PC-9 (cell line): ENCODE measurements around the gene TMEM132E. TPM values are rescaled to one million over a fixed set of nuclear protein-coding genes. Genes with fewer than 3 reads are reported as not detected.

Experiments used
- BruUV-seq: library from RNA; stranded (reverse); fragments of 400-500 nt; replicated peaks from 2 replicates; lab custom pipeline; 2021; lab: Mats Ljungman, UMichigan
- CTCF ChIA-PET: fragments of 300-600 bp; sonication (Branson Sonifier 250); formaldehyde crosslinking; loops from one replicate; lab custom pipeline; 2022; ENCODE audit warnings: antibody characterized with exemption; lab: Charles Lee
- POLR2A ChIA-PET: fragments of 300-600 bp; sonication (Branson Sonifier 250); formaldehyde crosslinking; loops from one replicate; lab custom pipeline; 2022; ENCODE audit warnings: antibody characterized with exemption; ENCODE audit not compliant: unreplicated experiment; lab: Charles Lee
- DNase-seq, 2 experiments: peaks; one replicate each; pipeline versions ENCODE4 v3.0.0 to v3.0.0-alpha.2; 2015 to 2022; ENCODE audit warnings: mixed read lengths in 1 of 2
- H2AFZ ChIP-seq: fragments of 200-600 bp; sonication (generic); 2 replicates; pipeline ENCODE4 v1.8.1; 2017; ENCODE audit warnings: antibody characterized with exemption
- H3F3A ChIP-seq: fragments of 200-600 bp; sonication (generic); 2 replicates; pipeline ENCODE4 v1.8.1; 2017; ENCODE audit warnings: antibody characterized with exemption, mild to moderate bottlenecking, low read depth; ENCODE audit not compliant: insufficient read depth
- H3K27ac ChIP-seq: fragments of 200-600 bp; sonication (generic); 2 replicates; pipeline ENCODE4 v1.6.1; 2016; ENCODE audit warnings: mixed run types
- H3K27me3 ChIP-seq: fragments of 200-600 bp; sonication (generic); 2 replicates; pipeline ENCODE4 v1.6.1; 2016; ENCODE audit warnings: low read depth, mixed run types; ENCODE audit not compliant: insufficient read depth
- H3K36me3 ChIP-seq: fragments of 200-600 bp; sonication (generic); 2 replicates; pipeline ENCODE4 v1.6.1; 2016; ENCODE audit warnings: low read depth, mixed run types
- H3K4me1 ChIP-seq: fragments of 200-600 bp; sonication (generic); replicated peaks from 2 replicates; pipeline ENCODE4 v1.6.1; 2016; ENCODE audit warnings: mixed run types; ENCODE audit not compliant: insufficient read depth
- H3K4me2 ChIP-seq: fragments of 200-600 bp; sonication (generic); 2 replicates; pipeline ENCODE4 v1.6.1; 2017; ENCODE audit warnings: mixed run types
- H3K4me3 ChIP-seq: fragments of 200-600 bp; sonication (generic); 2 replicates; pipeline ENCODE4 v1.6.1; 2016; ENCODE audit warnings: mixed run types
- H3K79me2 ChIP-seq: fragments of 200-600 bp; sonication (generic); 2 replicates; pipeline ENCODE4 v1.6.1; 2017; ENCODE audit warnings: low read depth, mixed run types
- H3K9me2 ChIP-seq: fragments of 200-600 bp; sonication (generic); 2 replicates; pipeline ENCODE4 v1.8.1; 2017; ENCODE audit warnings: mild to moderate bottlenecking; ENCODE audit not compliant: insufficient read depth
- H3K9me3 ChIP-seq: fragments of 200-600 bp; sonication (generic); 2 replicates; pipeline ENCODE4 v1.8.1; 2016; ENCODE audit warnings: low read depth; ENCODE audit not compliant: insufficient read depth
- H4K20me1 ChIP-seq: fragments of 200-600 bp; sonication (generic); 2 replicates; pipeline ENCODE4 v1.8.1; 2017; ENCODE audit not compliant: insufficient read depth
- CTCF ChIP-seq: fragments of 200-600 bp; sonication (generic); conservative IDR thresholded peaks from 2 replicates; pipeline ENCODE4 v1.6.1; 2017; ENCODE audit warnings: mixed run types, antibody characterized with exemption, mild to moderate bottlenecking, moderate library complexity
- EZH2 ChIP-seq: fragments of 200-600 bp; sonication (generic); IDR thresholded peaks from 2 replicates; pipeline ENCODE4 v1.8.0; 2017; ENCODE audit warnings: antibody characterized with exemption, low read depth
- intact Hi-C: fragments of 100-400 bp; cut with micrococcal nuclease; formaldehyde crosslinking; loops from one replicate; pipeline ENCODE4 v1.10.0; 2022; ENCODE audit not compliant: unreplicated experiment
- total RNA-seq: library from RNA; stranded (reverse); gene quantifications from 2 replicates; pipeline ENCODE4 v1.2.3, GENCODE V29; 2021

The TMEM132E gene
- total RNA-seq, 1 experiment from 2014 or later = not detected

GRCh38 chr17:34539881-34540280 lies 39.5 kb upstream of the TMEM132E start:
- H3K27ac ChIP-seq = no peak overlapping the region

DNA sequence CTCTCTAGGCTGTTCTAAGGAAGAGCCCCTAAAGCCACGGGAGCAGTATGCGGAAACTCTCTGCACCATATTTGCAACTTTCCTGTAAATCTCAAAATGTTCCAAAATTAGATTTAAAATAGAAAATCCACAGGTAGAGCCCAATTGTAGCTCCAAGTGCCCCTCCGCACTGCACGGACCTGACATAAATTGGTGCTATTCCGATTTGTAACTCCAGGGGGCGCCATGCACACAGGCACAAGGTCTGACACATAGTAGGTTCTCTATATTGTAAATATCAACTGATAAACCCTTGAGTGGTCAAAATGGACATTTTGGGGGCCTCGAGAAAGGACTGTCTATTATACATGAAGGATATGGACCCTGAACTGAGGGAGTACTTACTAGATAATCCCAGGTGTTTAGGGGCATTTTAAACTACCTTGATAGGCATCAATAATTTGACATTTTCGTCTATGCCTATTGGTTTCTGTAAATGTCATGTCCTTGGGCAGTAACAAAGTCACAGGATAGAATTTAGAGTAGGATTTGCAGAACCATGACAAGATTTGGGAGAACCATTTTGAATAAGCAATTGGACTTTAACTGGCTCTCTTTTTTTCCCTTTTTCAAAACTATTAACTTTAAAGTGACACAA lies 36.6 kb upstream of the TMEM132E start:
- POLR2A ChIA-PET = interaction anchor here (0.7 kb wide), 1 partner anchor 1023 kb away, joined by 4 read pairs; no protein-coding TSS in a partner anchor
- H3K4me3 ChIP-seq = no peak overlapping the region
- H3K4me1 ChIP-seq = no peaks in the 10 kb centered on the region
- no peaks in the 10 kb centered on the region for H3K36me3 ChIP-seq
- no peak overlapping the region for H3K4me2 ChIP-seq
- no peak overlapping the region for H3K27ac ChIP-seq
- no peaks in the 10 kb centered on the region for H3K79me2 ChIP-seq
- DNase-seq = peak in 1 of 2 experiments; percentile 5
- intact Hi-C loops = no loop called here
- no peaks in the 10 kb centered on the region for H3K9me3 ChIP-seq
- no peaks in the 10 kb centered on the region for H3F3A ChIP-seq
- BruUV-seq = no TSS peak
- peaks cover 3% of the 10 kb centered on the region; the same call in 1 of the 2 replicates for H4K20me1 ChIP-seq
- H3K27me3 ChIP-seq = peaks cover 49% of the 10 kb centered on the region
- CTCF ChIA-PET = interaction anchor here (0.5 to 0.8 kb wide), 3 partner anchors 284 to 576 kb away, joined by 3 read pairs; no protein-coding TSS in a partner anchor
- no peak overlapping the region for H2AFZ ChIP-seq
- peak; percentile 95 for TF ChIP-seq CTCF
- TF ChIP-seq EZH2 = no peak
- H3K9me2 ChIP-seq = no peaks in the 10 kb centered on the region

More at GRCh38 chr17:34539881-34540280, 39.5 kb upstream of the TMEM132E start:
- intact Hi-C loops = no loop called here
- no peaks in the 10 kb centered on the region for H3K4me1 ChIP-seq
- H3K9me3 ChIP-seq = no peaks in the 10 kb centered on the region
- H3K4me2 ChIP-seq = no peak overlapping the region
- H3K36me3 ChIP-seq = no peaks in the 10 kb centered on the region
- no peaks in the 10 kb centered on the region for H3K79me2 ChIP-seq
- no peak overlapping the region for H3K4me3 ChIP-seq
- no peaks in the 10 kb centered on the region for H3F3A ChIP-seq
- peaks cover 3% of the 10 kb centered on the region; the same call in 1 of the 2 replicates for H4K20me1 ChIP-seq
- POLR2A ChIA-PET = no interaction called here
- BruUV-seq = no TSS peak
- TF ChIP-seq EZH2 = no peak
- no peaks in the 10 kb centered on the region for H3K9me2 ChIP-seq
- H3K27me3 ChIP-seq = peaks cover 49% of the 10 kb centered on the region
- H2AFZ ChIP-seq = no peak overlapping the region
- no peak for DNase-seq
- CTCF ChIA-PET = no interaction called here

- Histone ChIP-seq H3K9me3 (no peaks in the 10 kb centered on the region), H3K27ac (no peak overlapping the region), H3F3A (no peaks in the 10 kb centered on the region), H3K4me3 (no peak overlapping the region), H4K20me1 (peaks cover 3% of the 10 kb centered on the region; the same call in 1 of the 2 replicates), H3K4me1 (no peaks in the 10 kb centered on the region), H3K79me2 (no peaks in the 10 kb centered on the region), H2AFZ (no peak overlapping the region), H3K9me2 (no peaks in the 10 kb centered on the region), H3K36me3 (no peaks in the 10 kb centered on the region), H3K4me2 (no peak overlapping the region), H3K27me3 (peaks cover 45% of the 10 kb centered on the region)
- TF ChIP-seq EZH2 (no peak), CTCF (no peak)
- no peak for DNase-seq
- intact Hi-C loops = no loop called here
- POLR2A ChIA-PET = no interaction called here
- CTCF ChIA-PET = no interaction called here
- BruUV-seq = no TSS peak
Observed at GRCh38 chr17:34547453-34548063, 31.8 kb upstream of the TMEM132E start.
